ENCODE results near the gene PPFIA1.

Gene PPFIA1

GRCh38 chr11:70331901-70332300 is 61.4 kb downstream of the PPFIA1 start:
- no peak for DNase-seq (ENCODE audit: low read depth)
- no peak overlapping the region for H3K4me3 ChIP-seq (ENCODE audit: low read length)
- TF ChIP-seq, protein P1, sequence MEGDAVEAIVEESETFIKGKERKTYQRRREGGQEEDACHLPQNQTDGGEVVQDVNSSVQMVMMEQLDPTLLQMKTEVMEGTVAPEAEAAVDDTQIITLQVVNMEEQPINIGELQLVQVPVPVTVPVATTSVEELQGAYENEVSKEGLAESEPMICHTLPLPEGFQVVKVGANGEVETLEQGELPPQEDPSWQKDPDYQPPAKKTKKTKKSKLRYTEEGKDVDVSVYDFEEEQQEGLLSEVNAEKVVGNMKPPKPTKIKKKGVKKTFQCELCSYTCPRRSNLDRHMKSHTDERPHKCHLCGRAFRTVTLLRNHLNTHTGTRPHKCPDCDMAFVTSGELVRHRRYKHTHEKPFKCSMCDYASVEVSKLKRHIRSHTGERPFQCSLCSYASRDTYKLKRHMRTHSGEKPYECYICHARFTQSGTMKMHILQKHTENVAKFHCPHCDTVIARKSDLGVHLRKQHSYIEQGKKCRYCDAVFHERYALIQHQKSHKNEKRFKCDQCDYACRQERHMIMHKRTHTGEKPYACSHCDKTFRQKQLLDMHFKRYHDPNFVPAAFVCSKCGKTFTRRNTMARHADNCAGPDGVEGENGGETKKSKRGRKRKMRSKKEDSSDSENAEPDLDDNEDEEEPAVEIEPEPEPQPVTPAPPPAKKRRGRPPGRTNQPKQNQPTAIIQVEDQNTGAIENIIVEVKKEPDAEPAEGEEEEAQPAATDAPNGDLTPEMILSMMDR (conservative IDR thresholded peaks at IDR 0.05; ENCODE audit: low read depth, low read length): no peak

- TF ChIP-seq, protein P1 (conservative IDR thresholded peaks at IDR 0.05; ENCODE audit: low read depth, low read length): no peak
- DNase-seq (ENCODE audit: low read depth): no peak
- H3K4me3 ChIP-seq (ENCODE audit: low read length): no peak overlapping the region
Observed at GRCh38 chr11:70332567-70332966, 62.1 kb downstream of the PPFIA1 start.

DNA sequence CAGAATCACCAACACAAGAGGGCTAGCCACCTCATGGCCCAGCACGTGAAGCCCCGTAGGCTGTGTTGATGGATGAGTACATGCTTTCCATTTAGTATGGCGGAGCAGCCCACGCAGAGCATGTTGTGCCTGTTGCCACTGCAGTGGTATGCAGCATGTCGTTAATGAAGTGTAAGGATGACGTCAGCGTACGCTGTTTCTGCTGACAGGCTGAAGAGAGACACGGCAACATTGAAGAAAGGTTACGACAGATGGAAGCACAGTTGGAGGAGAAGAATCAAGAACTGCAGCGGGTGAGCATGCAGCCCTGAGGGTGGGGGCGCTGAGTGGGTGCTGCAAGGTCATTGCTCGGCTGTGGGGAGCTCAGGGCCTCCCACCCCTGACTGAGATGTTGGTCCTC is 62.8 kb downstream of the PPFIA1 start:
- DNase-seq (ENCODE audit: low read depth): no peak

DNA sequence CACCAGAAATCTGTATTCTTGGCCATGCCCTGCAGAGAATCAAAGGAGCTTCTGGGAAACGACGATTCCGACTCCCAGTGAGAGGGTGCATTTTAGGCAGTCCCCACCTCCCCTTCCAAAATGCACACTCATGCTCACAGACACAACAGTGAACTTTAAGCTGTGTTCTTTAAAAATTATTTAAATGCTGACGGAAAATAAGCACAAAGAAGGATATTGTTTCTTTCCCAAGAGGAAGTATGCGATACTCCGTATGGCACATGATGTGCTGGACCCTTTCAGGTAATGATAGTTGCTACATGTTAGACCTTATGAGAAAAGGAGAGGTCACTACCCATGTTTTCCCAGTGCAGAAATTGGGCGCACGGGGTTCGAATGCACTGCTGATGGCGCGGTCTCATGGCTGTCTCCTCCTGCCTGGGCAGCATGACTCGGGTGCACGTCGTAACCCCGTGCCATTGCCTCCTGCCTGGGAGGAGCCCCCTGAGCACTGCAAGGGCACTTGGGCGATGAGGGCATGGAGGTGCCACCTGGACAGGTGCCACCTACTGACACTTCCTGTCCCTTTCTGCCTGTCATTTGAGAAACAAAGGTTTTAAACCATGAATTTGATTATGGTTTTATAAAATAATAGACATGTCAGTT is 64.0 kb downstream of the PPFIA1 start:
- no peak for DNase-seq (ENCODE audit: low read depth)
- no peak overlapping the region for H3K4me3 ChIP-seq (ENCODE audit: low read length)
- TF ChIP-seq, protein P1 (conservative IDR thresholded peaks at IDR 0.05; ENCODE audit: low read depth, low read length): no peak

More for the DNA sequence above, 62.8 kb downstream of the PPFIA1 start:
- H3K4me3 ChIP-seq (ENCODE audit: low read length): no peak overlapping the region
- TF ChIP-seq, protein P1 (conservative IDR thresholded peaks at IDR 0.05; ENCODE audit: low read depth, low read length): no peak

GRCh38 chr11:70335511-70335910 is 65.0 kb downstream of the PPFIA1 start:
- DNase-seq (ENCODE audit: low read depth): no peak
- TF ChIP-seq, protein P1 (conservative IDR thresholded peaks at IDR 0.05; ENCODE audit: low read depth, low read length): no peak
- H3K4me3 ChIP-seq (ENCODE audit: low read length): no peak overlapping the region

- TF ChIP-seq, protein P1 (conservative IDR thresholded peaks at IDR 0.05; ENCODE audit: low read depth, low read length): no peak
- H3K4me3 ChIP-seq (ENCODE audit: low read length): no peak overlapping the region
- DNase-seq (ENCODE audit: low read depth): no peak
Observed at GRCh38 chr11:70338594-70338993, 68.1 kb downstream of the PPFIA1 start.

DNA sequence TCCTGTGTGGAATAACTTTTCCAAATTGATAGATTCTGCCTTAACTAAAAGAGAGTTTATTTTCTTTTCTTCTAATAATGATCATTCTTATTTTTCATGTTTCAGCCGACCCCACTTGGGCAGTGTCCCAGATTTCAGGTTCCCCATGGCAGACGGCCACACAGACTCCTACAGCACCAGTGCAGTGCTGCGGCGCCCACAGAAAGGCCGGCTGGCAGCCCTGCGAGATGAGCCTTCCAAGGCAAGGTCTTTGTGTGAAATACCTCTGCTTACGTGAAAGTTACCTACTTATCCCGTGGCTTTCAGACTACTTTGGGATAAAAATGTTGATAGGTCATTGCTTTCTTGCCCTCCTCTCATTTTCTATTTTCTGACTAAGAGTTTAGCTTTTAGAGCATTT is 68.6 kb downstream of the PPFIA1 start:
- TF ChIP-seq, protein P1 (conservative IDR thresholded peaks at IDR 0.05; ENCODE audit: low read depth, low read length): no peak
- no peak for DNase-seq (ENCODE audit: low read depth)

More for the DNA sequence above, 68.6 kb downstream of the PPFIA1 start:
- H3K4me3 ChIP-seq (ENCODE audit: low read length): no peak overlapping the region
